ENCODE data around the gene KRT14. TPM values are rescaled to one million over a fixed set of nuclear protein-coding genes. Genes with fewer than 3 reads are reported as not detected.

The KRT14 gene
- total RNA-seq, 1 experiment from 2014 or later = not detected

- Histone ChIP-seq H2BK120ac (ENCODE audit: low read depth, low read length, poor library complexity, severe bottlenecking) (no peak overlapping the region), H3K4ac (ENCODE audit: low read depth, low read length) (no peak overlapping the region), H2BK5ac (ENCODE audit: insufficient read length, low read length) (no peak overlapping the region), H2AFZ (ENCODE audit: low read length) (no peak overlapping the region), H3K23me2 (ENCODE audit: insufficient read length, low read depth, low read length, poor library complexity, severe bottlenecking) (no peaks in the 10 kb centered on the region), H2BK12ac (ENCODE audit: insufficient read length, low read depth, low read length) (no peak overlapping the region), H3K27ac (ENCODE audit: insufficient read length, low read depth, low read length) (no peak overlapping the region), H4K20me1 (ENCODE audit: control insufficient read depth, insufficient read depth, insufficient read length) (no peaks in the 10 kb centered on the region), H3K9me3 (ENCODE audit: control insufficient read depth, low read depth, low read length) (no peaks in the 10 kb centered on the region), H3K56ac (ENCODE audit: insufficient read length, low read depth, low read length) (no peak overlapping the region), H3K14ac (ENCODE audit: insufficient read depth, low read length) (no peak overlapping the region), H2BK15ac (ENCODE audit: low read depth, low read length) (no peak overlapping the region), H4K91ac (ENCODE audit: insufficient read length, low read depth, low read length) (no peak overlapping the region), H2BK20ac (ENCODE audit: low read depth, low read length, poor library complexity, severe bottlenecking) (no peak overlapping the region), H3K18ac (ENCODE audit: insufficient read length, low read depth, low read length) (no peak overlapping the region), H4K5ac (ENCODE audit: insufficient read length, low read depth, low read length) (no peak overlapping the region), H3K23ac (ENCODE audit: insufficient read length, low read depth, low read length) (no peak overlapping the region), H3K79me1 (ENCODE audit: insufficient read depth, low read depth, low read length, poor library complexity, severe bottlenecking) (no peaks in the 10 kb centered on the region), H3K4me2 (ENCODE audit: insufficient read depth, insufficient read length, low read length) (no peak overlapping the region), H2AK5ac (ENCODE audit: insufficient read length, low read length) (no peak overlapping the region), H3K27me3 (ENCODE audit: insufficient read depth, low read length) (no peaks in the 10 kb centered on the region), H3K4me1 (ENCODE audit: insufficient read depth, low read length) (no peaks in the 10 kb centered on the region), H4K8ac (replicated peaks; ENCODE audit: insufficient read length, low read depth, low read length) (no peak overlapping the region), H3K9ac (ENCODE audit: extremely low read depth, insufficient read length, low read length) (no peak overlapping the region), H3K79me2 (ENCODE audit: insufficient read depth, low read length) (no peaks in the 10 kb centered on the region), H3T11ph (ENCODE audit: low read length) (no peak overlapping the region)
- Mint-ChIP-seq H3K27me3 (ENCODE audit: low read depth) (peaks cover 9% of the 10 kb centered on the region), H3K27ac (no peak overlapping the region), H3K36me3 (ENCODE audit: insufficient read depth in 1 of 3, low read depth in 3 of 3) (no peaks in the 10 kb centered on the region), H3K4me3 (no peak overlapping the region), H3K4me1 (peaks cover 0 to 9% of the 10 kb centered on the region in 2 experiments; a peak in 1 of 4 replicates), H3K9me3 (0 out of 5 replicates have a peak, but pooled peaks cover 0 to 3% of the 10 kb centered on the region in 2 experiments)
- no CpG with 5 or more reads among the region's 1 CpG for WGBS (ENCODE audit: extremely low coverage, insufficient read length, low lambda C conversion rate)
- DNase-seq = no peak
- TF ChIP-seq CTCF (conservative IDR thresholded peaks at IDR 0.05) = no peak
Measured at GRCh38 chr17:41599680-41600079, 13.0 kb upstream of the KRT14 start.

All from H9 (cell line).